ENCODE results near the gene GAB4. TPM values are rescaled to one million over a fixed set of nuclear protein-coding genes. Genes with fewer than 3 reads are reported as not detected.

GAB4 gene
- total and polyA plus RNA-seq, 2 donors (not counting 1 experiment from before 2014, with no cell fraction given) = not detected

DNA sequence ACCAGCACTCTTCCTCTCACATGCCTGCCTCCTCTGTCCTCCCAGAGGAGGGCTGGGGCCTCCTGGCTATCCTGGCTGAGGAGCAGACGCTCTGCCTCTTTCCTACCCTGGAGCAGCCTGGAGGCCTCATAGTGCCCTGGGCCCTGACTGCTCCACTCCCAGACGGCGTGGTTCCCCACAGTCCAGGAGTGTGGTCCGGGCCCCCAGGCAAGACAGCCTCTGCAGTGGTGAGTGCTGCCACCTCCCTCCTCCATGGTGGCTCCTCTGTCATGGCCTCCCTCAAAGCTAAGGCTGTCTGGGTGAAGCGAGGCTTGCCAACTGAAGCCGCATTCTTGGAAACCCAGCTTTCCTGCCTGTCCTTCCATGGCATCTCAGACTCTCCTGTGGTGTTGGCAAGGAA, 19.8 kb downstream of the GAB4 start:
- no peak overlapping the region for H2AFZ ChIP-seq (ENCODE audit: low read length)
- no peak overlapping the region for H3K27ac ChIP-seq (ENCODE audit: insufficient read depth, low read length)
- no peaks in the 10 kb centered on the region for H3K36me3 ChIP-seq (ENCODE audit: control insufficient read depth, insufficient read depth, low read length)
- no peak overlapping the region for H3K4me2 ChIP-seq (ENCODE audit: extremely low read depth, insufficient read depth, low read length)
- no peaks in the 10 kb centered on the region for H3K79me2 ChIP-seq (ENCODE audit: control insufficient read depth, insufficient read depth, low read length)
- H3K27me3 ChIP-seq (ENCODE audit: control insufficient read depth, insufficient read depth, low read length) = no peaks in the 10 kb centered on the region
- TF ChIP-seq, protein P1, sequence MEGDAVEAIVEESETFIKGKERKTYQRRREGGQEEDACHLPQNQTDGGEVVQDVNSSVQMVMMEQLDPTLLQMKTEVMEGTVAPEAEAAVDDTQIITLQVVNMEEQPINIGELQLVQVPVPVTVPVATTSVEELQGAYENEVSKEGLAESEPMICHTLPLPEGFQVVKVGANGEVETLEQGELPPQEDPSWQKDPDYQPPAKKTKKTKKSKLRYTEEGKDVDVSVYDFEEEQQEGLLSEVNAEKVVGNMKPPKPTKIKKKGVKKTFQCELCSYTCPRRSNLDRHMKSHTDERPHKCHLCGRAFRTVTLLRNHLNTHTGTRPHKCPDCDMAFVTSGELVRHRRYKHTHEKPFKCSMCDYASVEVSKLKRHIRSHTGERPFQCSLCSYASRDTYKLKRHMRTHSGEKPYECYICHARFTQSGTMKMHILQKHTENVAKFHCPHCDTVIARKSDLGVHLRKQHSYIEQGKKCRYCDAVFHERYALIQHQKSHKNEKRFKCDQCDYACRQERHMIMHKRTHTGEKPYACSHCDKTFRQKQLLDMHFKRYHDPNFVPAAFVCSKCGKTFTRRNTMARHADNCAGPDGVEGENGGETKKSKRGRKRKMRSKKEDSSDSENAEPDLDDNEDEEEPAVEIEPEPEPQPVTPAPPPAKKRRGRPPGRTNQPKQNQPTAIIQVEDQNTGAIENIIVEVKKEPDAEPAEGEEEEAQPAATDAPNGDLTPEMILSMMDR (conservative IDR thresholded peaks at IDR 0.05 in 1 of 2, IDR thresholded peaks at IDR 0.05 in 1 of 2; ENCODE audit: low read depth in 1 of 2, low read length in 2 of 2) = no peak
- TF ChIP-seq EZH2 (IDR thresholded peaks at IDR 0.05; ENCODE audit: low read length, missing control alignments) = no peak
- H3K9ac ChIP-seq (ENCODE audit: insufficient read depth, low read length) = no peak overlapping the region
- H3K4me3 ChIP-seq (replicated peaks in 1 of 4; ENCODE audit: control extremely low read depth in 1 of 4, insufficient read depth in 1 of 4, low read depth in 3 of 4, low read length in 4 of 4) = no peak overlapping the region
- no peaks in the 10 kb centered on the region for H3K9me3 ChIP-seq (ENCODE audit: control insufficient read depth, insufficient read depth, low read depth, low read length)
- no peaks in the 10 kb centered on the region for H4K20me1 ChIP-seq (ENCODE audit: control insufficient read depth, extremely low read depth, insufficient read depth, low read length)
- H3K4me1 ChIP-seq (ENCODE audit: control insufficient read depth, extremely low read depth, insufficient read depth, low read length) = no peaks in the 10 kb centered on the region
- DNase-seq (ENCODE audit: low read depth in 2 of 2) = no peak

- no peaks in the 10 kb centered on the region for H3K27me3 ChIP-seq (ENCODE audit: control insufficient read depth, insufficient read depth, low read length)
- H3K9ac ChIP-seq (ENCODE audit: insufficient read depth, low read length) = no peak overlapping the region
- no peak overlapping the region for H3K4me2 ChIP-seq (ENCODE audit: extremely low read depth, insufficient read depth, low read length)
- no peaks in the 10 kb centered on the region for H3K79me2 ChIP-seq (ENCODE audit: control insufficient read depth, insufficient read depth, low read length)
- no peak overlapping the region for H3K27ac ChIP-seq (ENCODE audit: insufficient read depth, low read length)
- no peaks in the 10 kb centered on the region for H3K4me1 ChIP-seq (ENCODE audit: control insufficient read depth, extremely low read depth, insufficient read depth, low read length)
- no peak for DNase-seq (ENCODE audit: low read depth in 2 of 2)
- H2AFZ ChIP-seq (ENCODE audit: low read length) = no peak overlapping the region
- no peaks in the 10 kb centered on the region for H4K20me1 ChIP-seq (ENCODE audit: control insufficient read depth, extremely low read depth, insufficient read depth, low read length)
- H3K4me3 ChIP-seq (replicated peaks in 1 of 4; ENCODE audit: control extremely low read depth in 1 of 4, insufficient read depth in 1 of 4, low read depth in 3 of 4, low read length in 4 of 4) = no peak overlapping the region
- no peaks in the 10 kb centered on the region for H3K9me3 ChIP-seq (ENCODE audit: control insufficient read depth, insufficient read depth, low read depth, low read length)
- TF ChIP-seq EZH2 (IDR thresholded peaks at IDR 0.05; ENCODE audit: low read length, missing control alignments) = no peak
- TF ChIP-seq, protein P1 (conservative IDR thresholded peaks at IDR 0.05 in 1 of 2, IDR thresholded peaks at IDR 0.05 in 1 of 2; ENCODE audit: low read depth in 1 of 2, low read length in 2 of 2) = no peak
- no peaks in the 10 kb centered on the region for H3K36me3 ChIP-seq (ENCODE audit: control insufficient read depth, insufficient read depth, low read length)
Observed at GRCh38 chr22:16987822-16988221, 20.2 kb downstream of the GAB4 start.

GRCh38 chr22:16975155-16975885, 32.7 kb downstream of the GAB4 start:
- Histone ChIP-seq H4K20me1 (ENCODE audit: control insufficient read depth, extremely low read depth, insufficient read depth, low read length) (no peaks in the 10 kb centered on the region), H3K4me3 (replicated peaks in 1 of 4; ENCODE audit: control extremely low read depth in 1 of 4, insufficient read depth in 1 of 4, low read depth in 3 of 4, low read length in 4 of 4) (no peak overlapping the region), H3K4me1 (ENCODE audit: control insufficient read depth, extremely low read depth, insufficient read depth, low read length) (no peaks in the 10 kb centered on the region), H3K9me3 (ENCODE audit: control insufficient read depth, insufficient read depth, low read depth, low read length) (no peaks in the 10 kb centered on the region), H3K9ac (ENCODE audit: insufficient read depth, low read length) (no peak overlapping the region), H2AFZ (ENCODE audit: low read length) (no peak overlapping the region), H3K27me3 (ENCODE audit: control insufficient read depth, insufficient read depth, low read length) (no peaks in the 10 kb centered on the region), H3K79me2 (ENCODE audit: control insufficient read depth, insufficient read depth, low read length) (no peaks in the 10 kb centered on the region), H3K4me2 (ENCODE audit: extremely low read depth, insufficient read depth, low read length) (no peak overlapping the region), H3K27ac (ENCODE audit: insufficient read depth, low read length) (no peak overlapping the region), H3K36me3 (ENCODE audit: control insufficient read depth, insufficient read depth, low read length) (no peaks in the 10 kb centered on the region)
- DNase-seq (ENCODE audit: low read depth in 2 of 2) = no peak
- no peak for TF ChIP-seq EZH2 (IDR thresholded peaks at IDR 0.05; ENCODE audit: low read length, missing control alignments)
- TF ChIP-seq, protein P1 (conservative IDR thresholded peaks at IDR 0.05 in 1 of 2, IDR thresholded peaks at IDR 0.05 in 1 of 2; ENCODE audit: low read depth in 1 of 2, low read length in 2 of 2) = no peak

Measured in fibroblast of lung (primary cell).